ENCODE results near the gene CALR.

- TF ChIP-seq CTCF (IDR thresholded peaks at IDR 0.05) (no peak), POLR2A (IDR thresholded peaks at IDR 0.05) (no peak)
Measured at GRCh38 chr19:12936582-12936981, 1.8 kb upstream of the CALR start.
